SK-N-SH (cell line): ENCODE data around the gene M6PR. TPM values are rescaled to one million over a fixed set of nuclear protein-coding genes. Genes with fewer than 3 reads are reported as not detected.

Source experiments
- CTCF ChIA-PET: fragments of 300-600, 350-600 bp; formaldehyde crosslinking; extraction: SDS; loops from one replicate; lab custom pipeline; 2021; lab: Yijun Ruan, JAX
- POLR2A ChIA-PET: fragments of 350-600 bp; sonication (Branson Sonifier 250); formaldehyde crosslinking; extraction: SDS; loops from one replicate; lab custom pipeline; 2020; ENCODE audit warnings: antibody characterized with exemption, inconsistent platforms; lab: Yijun Ruan, JAX
- DNase-seq: peaks from one replicate; pipeline ENCODE4 v3.0.0; 2012
- H2AFZ ChIP-seq: fragments of 200-600 bp; sonication (generic); 2 replicates; pipeline ENCODE4 v1.8.1; 2016; ENCODE audit warnings: antibody characterized with exemption, mild to moderate bottlenecking, low read depth
- H3F3A ChIP-seq: fragments of 200-600 bp; sonication (generic); replicated peaks from 2 replicates; pipeline ENCODE3; 2016; ENCODE audit warnings: antibody characterized with exemption, mild to moderate bottlenecking; ENCODE audit not compliant: insufficient read depth
- H3K27ac ChIP-seq, 2 experiments: fragments of 200-500 bp in 1 of 2; fragments of 200-600 bp in 1 of 2; sonication (Bioruptor generic) in 1 of 2; sonication (generic), shearing (Covaris generic) in 1 of 2; 2 replicates each; pipeline versions ENCODE4 v1.5.1 to v1.6.1; 2014 to 2016; ENCODE audit warnings: low read depth in 2 of 2, inconsistent platforms in 1 of 2, low read length in 1 of 2, mild to moderate bottlenecking in 1 of 2, mixed read lengths in 1 of 2
- H3K27me3 ChIP-seq: fragments of 200-600 bp; sonication (generic), shearing (Covaris generic); 2 replicates; pipeline ENCODE4 v1.6.1; 2016; ENCODE audit warnings: mixed run types; ENCODE audit not compliant: insufficient read depth
- H3K36me3 ChIP-seq, 2 experiments: fragments of 200-500 bp in 1 of 2; fragments of 200-600 bp in 1 of 2; sonication (Bioruptor generic) in 1 of 2; sonication (generic) in 1 of 2; replicated peaks in 1 of 2; 2 replicates each; pipeline versions ENCODE3 to v1.5.1; 2014 to 2016; ENCODE audit warnings: low read length in 1 of 2, mild to moderate bottlenecking in 1 of 2; ENCODE audit not compliant: insufficient read depth in 2 of 2, control insufficient read depth in 1 of 2
- H3K4me1 ChIP-seq, 2 experiments: fragments of 200-500 bp in 1 of 2; fragments of 200-600 bp in 1 of 2; sonication (Bioruptor generic) in 1 of 2; sonication (generic), shearing (Covaris generic) in 1 of 2; 2 replicates each; pipeline versions ENCODE4 v1.5.1 to v1.6.1; 2014 to 2016; ENCODE audit warnings: low read depth in 1 of 2, low read length in 1 of 2, mixed run types in 1 of 2; ENCODE audit not compliant: insufficient read depth in 2 of 2, control insufficient read depth in 1 of 2
- H3K4me2 ChIP-seq: fragments of 200-600 bp; sonication (generic), shearing (Covaris generic); 2 replicates; pipeline ENCODE4 v1.6.1; 2017; ENCODE audit warnings: mixed run types
- H3K4me3 ChIP-seq, 2 experiments: fragments of 200-500 bp in 1 of 2; fragments of 200-600 bp in 1 of 2; sonication (Bioruptor generic) in 1 of 2; sonication (generic), shearing (Covaris generic) in 1 of 2; 2 replicates each; pipeline versions ENCODE4 v1.5.1 to v1.8.1; 2014 to 2016; ENCODE audit warnings: low read depth in 2 of 2, inconsistent platforms in 1 of 2, low read length in 1 of 2, mild to moderate bottlenecking in 1 of 2, mixed read lengths in 1 of 2, moderate library complexity in 1 of 2
- H3K79me2 ChIP-seq: fragments of 200-600 bp; sonication (generic); 2 replicates; pipeline ENCODE4 v1.8.1; 2017; ENCODE audit warnings: mild to moderate bottlenecking; ENCODE audit not compliant: insufficient read depth
- H3K9ac ChIP-seq: fragments of 200-600 bp; sonication (generic); 2 replicates; pipeline ENCODE4 v1.6.1; 2017; ENCODE audit warnings: mixed run types
- H3K9me2 ChIP-seq: fragments of 200-600 bp; sonication (generic); 2 replicates; pipeline ENCODE4 v1.6.1; 2017; ENCODE audit warnings: mixed run types
- H3K9me3 ChIP-seq: fragments of 200-600 bp; sonication (generic); 2 replicates; pipeline ENCODE4 v1.6.1; 2017; ENCODE audit warnings: mixed run types, mild to moderate bottlenecking, moderate library complexity
- H4K20me1 ChIP-seq: fragments of 200-600 bp; sonication (generic); 2 replicates; pipeline ENCODE4 v1.6.1; 2017; ENCODE audit warnings: mild to moderate bottlenecking, mixed run types; ENCODE audit not compliant: insufficient read depth
- CHD2 ChIP-seq: fragments of 150-350 bp; IDR thresholded peaks from 2 replicates; pipeline ENCODE4 v1.6.1; 2018; ENCODE audit warnings: low read length; ENCODE audit not compliant: partially characterized antibody
- EP300 ChIP-seq, 2 experiments: IDR thresholded peaks; 2 replicates each; pipeline versions ENCODE4 v1.4.0 to v1.6.1; 2012; ENCODE audit warnings: borderline replicate concordance in 1 of 2, low read depth in 1 of 2, low read length in 1 of 2
- EZH2phosphoT487 ChIP-seq: fragments of 200-600 bp; sonication (generic); IDR thresholded peaks from 2 replicates; pipeline ENCODE4 v1.6.1; 2017; ENCODE audit warnings: low read depth, mixed run types, mild to moderate bottlenecking, antibody characterized with exemption, moderate library complexity, borderline replicate concordance
- FOSL2 ChIP-seq: IDR thresholded peaks from 2 replicates; pipeline ENCODE4 v1.4.0; 2012; ENCODE audit warnings: low read depth, mild to moderate bottlenecking, moderate library complexity, borderline replicate concordance
- FOXM1 ChIP-seq: IDR thresholded peaks from 2 replicates; pipeline ENCODE4 v1.4.0; 2012; ENCODE audit warnings: low read depth, mild to moderate bottlenecking
- GABPA ChIP-seq: IDR thresholded peaks from 2 replicates; pipeline ENCODE4 v1.4.0; 2012; ENCODE audit warnings: low read depth, mild to moderate bottlenecking
- MXI1 ChIP-seq: IDR thresholded peaks from 2 replicates; pipeline ENCODE4 v1.6.1; 2012; ENCODE audit warnings: mild to moderate bottlenecking, low read depth, low read length, improper control_type of control experiment
- NRF1 ChIP-seq: IDR thresholded peaks from 2 replicates; pipeline ENCODE4 v1.6.1; 2012; ENCODE audit warnings: low read depth, mild to moderate bottlenecking, low read length
- RCOR1 ChIP-seq: fragments of 150-350 bp; IDR thresholded peaks from 2 replicates; pipeline ENCODE4 v1.6.1; 2017; ENCODE audit warnings: antibody characterized with exemption, low read length
- RXRA ChIP-seq: IDR thresholded peaks from 2 replicates; pipeline ENCODE4 v1.4.0; 2012; ENCODE audit warnings: low read depth, mild to moderate bottlenecking, borderline replicate concordance
- SMC3 ChIP-seq: IDR thresholded peaks from 2 replicates; pipeline ENCODE4 v1.6.1; 2012; ENCODE audit warnings: low read depth, low read length, improper control_type of control experiment
- TEAD4 ChIP-seq: IDR thresholded peaks from 2 replicates; pipeline ENCODE4 v1.4.0; 2012; ENCODE audit warnings: mild to moderate bottlenecking, borderline replicate concordance; ENCODE audit not compliant: insufficient read depth
- USF1 ChIP-seq: IDR thresholded peaks from 2 replicates; pipeline ENCODE4 v1.4.0; 2012; ENCODE audit warnings: low read depth, borderline replicate concordance
- YY1 ChIP-seq: IDR thresholded peaks from 2 replicates; pipeline ENCODE4 v1.4.0; 2012; ENCODE audit warnings: low read depth, mild to moderate bottlenecking
- ZBTB33 ChIP-seq: IDR thresholded peaks from 2 replicates; pipeline ENCODE4 v1.4.0; 2012; ENCODE audit warnings: low read depth, borderline replicate concordance
- WGBS: methylation state at CpG from one replicate; pipeline ENCODE4 v1.1.6; 2017; ENCODE audit warnings: low lambda C conversion rate; 5-methylcytosine and 5-hydroxymethylcytosine counted together
- polyA plus RNA-seq, 3 experiments: library from polyadenylated mRNA; depleted of rRNA; stranded (reverse); fragments of >200 nt; gene quantifications; 2 replicates each; pipeline ENCODE4 v1.2.3, GENCODE V29; 2012
- TF ChIP-seq, protein P1 (sequence below): fragments of 200-600 bp; sonication (generic); IDR thresholded peaks from 2 replicates; pipeline ENCODE4 v1.6.1; 2017; ENCODE audit warnings: antibody characterized with exemption, mild to moderate bottlenecking, moderate library complexity

Gene M6PR
- polyA plus RNA-seq, 1 of the 3 experiments (the other 2 are of a cell fraction), result 132 TPM

DNA sequence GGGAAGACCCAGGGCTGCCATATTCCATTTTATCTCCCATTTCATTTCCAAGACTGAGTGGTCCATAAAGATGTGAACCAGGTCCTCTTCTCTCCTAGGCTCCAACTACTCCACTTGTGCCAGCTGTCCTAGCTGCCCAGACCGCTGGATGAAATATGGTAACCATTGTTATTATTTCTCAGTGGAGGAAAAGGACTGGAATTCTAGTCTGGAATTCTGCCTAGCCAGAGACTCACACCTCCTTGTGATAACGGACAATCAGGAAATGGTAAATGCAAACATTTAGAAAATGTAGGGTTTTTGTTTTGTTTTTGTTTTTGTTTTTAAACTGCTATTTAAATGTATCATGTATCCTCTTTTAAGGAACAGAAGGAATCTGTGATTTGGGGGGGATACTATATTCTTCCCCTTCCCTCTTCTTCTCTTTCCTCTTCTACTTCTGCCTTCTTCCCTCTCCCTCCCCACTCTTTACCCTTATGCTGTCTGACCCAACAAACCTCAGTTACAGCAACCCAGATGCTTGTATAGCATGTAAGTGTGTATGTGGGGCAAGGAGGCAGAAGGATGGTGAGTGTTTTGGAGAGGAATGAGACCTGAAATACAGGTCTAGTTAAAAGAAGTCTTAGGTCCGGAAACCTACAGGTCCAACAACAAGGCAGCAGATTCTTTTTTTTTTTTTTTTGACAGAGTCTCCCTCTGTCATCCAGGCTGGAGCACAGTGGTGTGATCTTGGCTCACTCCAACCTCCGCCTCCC lies 45.8 kb upstream of the M6PR start (continued):
- TF ChIP-seq ZBTB33 (no peak), GABPA (no peak), FOSL2 (no peak), FOXM1 (no peak), MXI1 (no peak), CHD2 (no peak)

GRCh38 chr12:8993827-8994226 lies 44.4 kb upstream of the M6PR start:
- Histone ChIP-seq H4K20me1 (no peaks in the 10 kb centered on the region), H3K4me1 (no peaks in the 10 kb centered on the region), H3K27me3 (no peaks in the 10 kb centered on the region), H3K4me2 (no peak overlapping the region), H3K9me2 (no peaks in the 10 kb centered on the region), H3K9ac (no peak overlapping the region), H2AFZ (no peak overlapping the region), H3K79me2 (no peaks in the 10 kb centered on the region), H3K4me3 (no peak overlapping the region), H3F3A (no peaks in the 10 kb centered on the region), H3K9me3 (no peaks in the 10 kb centered on the region)
- DNase-seq, result no peak
- TF ChIP-seq USF1, result no peak
- no peak for TF ChIP-seq YY1
- no peak for TF ChIP-seq TEAD4
- TF ChIP-seq EP300 (IDR thresholded peaks at IDR 0.05; ENCODE audit: borderline replicate concordance in 1 of 2, low read depth in 1 of 2, low read length in 1 of 2), result no peak
- TF ChIP-seq, protein P1, sequence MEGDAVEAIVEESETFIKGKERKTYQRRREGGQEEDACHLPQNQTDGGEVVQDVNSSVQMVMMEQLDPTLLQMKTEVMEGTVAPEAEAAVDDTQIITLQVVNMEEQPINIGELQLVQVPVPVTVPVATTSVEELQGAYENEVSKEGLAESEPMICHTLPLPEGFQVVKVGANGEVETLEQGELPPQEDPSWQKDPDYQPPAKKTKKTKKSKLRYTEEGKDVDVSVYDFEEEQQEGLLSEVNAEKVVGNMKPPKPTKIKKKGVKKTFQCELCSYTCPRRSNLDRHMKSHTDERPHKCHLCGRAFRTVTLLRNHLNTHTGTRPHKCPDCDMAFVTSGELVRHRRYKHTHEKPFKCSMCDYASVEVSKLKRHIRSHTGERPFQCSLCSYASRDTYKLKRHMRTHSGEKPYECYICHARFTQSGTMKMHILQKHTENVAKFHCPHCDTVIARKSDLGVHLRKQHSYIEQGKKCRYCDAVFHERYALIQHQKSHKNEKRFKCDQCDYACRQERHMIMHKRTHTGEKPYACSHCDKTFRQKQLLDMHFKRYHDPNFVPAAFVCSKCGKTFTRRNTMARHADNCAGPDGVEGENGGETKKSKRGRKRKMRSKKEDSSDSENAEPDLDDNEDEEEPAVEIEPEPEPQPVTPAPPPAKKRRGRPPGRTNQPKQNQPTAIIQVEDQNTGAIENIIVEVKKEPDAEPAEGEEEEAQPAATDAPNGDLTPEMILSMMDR, result no peak
- TF ChIP-seq NRF1, result no peak
- TF ChIP-seq SMC3, result no peak
- TF ChIP-seq RCOR1, result no peak
- no peak for TF ChIP-seq RXRA
- no peak for TF ChIP-seq FOXM1
- TF ChIP-seq EZH2phosphoT487, result no peak
- TF ChIP-seq, all 33 proteins: peak for 0
- CTCF ChIA-PET, result no interaction called here
- POLR2A ChIA-PET, result no interaction called here
- WGBS, result 66% methylated on average over 3 of the region's 3 CpGs
- Histone ChIP-seq H3K36me3 (no peaks in the 10 kb centered on the region), H3K27ac (no peak overlapping the region)
